ENCODE results near the gene ETV3L.

Gene ETV3L

GRCh38 chr1:157099633-157100009 lies at the start of gene ETV3L:
Gene ETV3L (minus strand): TSS chr1:157099808. CDS start chr1:157099523, 285 bp downstream.
- DNase-seq (ENCODE audit: low spot score) = no peak

GRCh38 chr1:157147906-157148700 lies 48.5 kb upstream of the ETV3L start:
- peak; percentile 68 for DNase-seq (ENCODE audit: low spot score)

GRCh38 chr1:157147037-157147436 lies 47.4 kb upstream of the ETV3L start:
- DNase-seq (ENCODE audit: low spot score) = no peak

GRCh38 chr1:157146244-157146643 lies 46.6 kb upstream of the ETV3L start:
- no peak for DNase-seq (ENCODE audit: low spot score)

GRCh38 chr1:157145076-157145475 lies 45.5 kb upstream of the ETV3L start:
- no peak for DNase-seq (ENCODE audit: low spot score)

GRCh38 chr1:157144509-157144908 lies 44.9 kb upstream of the ETV3L start:
- no peak for DNase-seq (ENCODE audit: low spot score)

- DNase-seq (ENCODE audit: low spot score) = no peak
Measured at GRCh38 chr1:157142765-157143423, 43.3 kb upstream of the ETV3L start.

GRCh38 chr1:157142201-157142600 lies 42.6 kb upstream of the ETV3L start:
- peak; percentile 19 for DNase-seq (ENCODE audit: low spot score)

GRCh38 chr1:157141212-157141855 lies 41.7 kb upstream of the ETV3L start:
- no peak for DNase-seq (ENCODE audit: low spot score)

- DNase-seq (ENCODE audit: low spot score) = no peak
Measured at GRCh38 chr1:157140063-157140588, 40.5 kb upstream of the ETV3L start.

GRCh38 chr1:157139052-157139715 lies 39.6 kb upstream of the ETV3L start:
- DNase-seq (ENCODE audit: low spot score) = no peak

- peak; percentile 88 for DNase-seq (ENCODE audit: low spot score)
Measured at GRCh38 chr1:157138220-157139051, 38.8 kb upstream of the ETV3L start, which contains the start of gene ETV3. Gene ETV3 (minus strand): TSS chr1:157138395. CDS start chr1:157136352, 2,043 bp downstream.

- DNase-seq (ENCODE audit: low spot score) = peak; percentile 22
Measured at GRCh38 chr1:157137408-157138219, 38.0 kb upstream of the ETV3L start.

GRCh38 chr1:157137046-157137407 lies 37.4 kb upstream of the ETV3L start:
- peak; percentile 19 for DNase-seq (ENCODE audit: low spot score)

- no peak for DNase-seq (ENCODE audit: low spot score)
Measured at GRCh38 chr1:157136133-157136532, 36.5 kb upstream of the ETV3L start.

- no peak for DNase-seq (ENCODE audit: low spot score)
Measured at GRCh38 chr1:157135646-157136045, 36.0 kb upstream of the ETV3L start.

GRCh38 chr1:157135070-157135469 lies 35.5 kb upstream of the ETV3L start:
- no peak for DNase-seq (ENCODE audit: low spot score)

GRCh38 chr1:157134442-157134841 lies 34.8 kb upstream of the ETV3L start:
- DNase-seq (ENCODE audit: low spot score) = no peak

GRCh38 chr1:157133426-157133825 lies 33.8 kb upstream of the ETV3L start:
- DNase-seq (ENCODE audit: low spot score) = no peak

GRCh38 chr1:157132616-157133167 lies 33.1 kb upstream of the ETV3L start:
- DNase-seq (ENCODE audit: low spot score) = no peak
